ENCODE results near the gene ELF5. TPM values are rescaled to one million over a fixed set of nuclear protein-coding genes. Genes with fewer than 3 reads are reported as not detected.

ELF5 gene
- total RNA-seq, 1 experiment from 2014 or later = 0.61 TPM

DNA sequence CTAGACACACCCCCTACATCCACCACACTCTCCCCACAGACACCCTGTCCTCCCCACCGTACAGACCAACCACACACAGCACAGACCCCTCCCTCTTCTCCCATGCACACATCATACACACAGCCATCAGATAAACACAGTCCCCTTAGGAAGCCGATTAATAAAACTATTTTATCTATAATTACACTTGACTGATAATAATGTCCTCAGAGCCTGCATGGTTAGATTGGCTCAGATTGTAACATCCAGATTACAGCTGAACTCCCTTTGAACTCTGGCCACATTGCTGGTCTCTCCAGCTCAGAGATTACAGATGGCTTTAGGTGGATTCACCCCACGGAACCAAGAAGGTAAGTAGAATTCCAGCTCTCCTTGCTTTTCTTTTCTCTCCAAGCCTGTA is 9.5 kb upstream of the ELF5 start:
- H3K9me2 ChIP-seq (ENCODE audit: insufficient read depth) = no peaks in the 10 kb centered on the region
- CTCF ChIA-PET = no interaction called here
- H4K20me1 ChIP-seq (ENCODE audit: insufficient read depth) = no peaks in the 10 kb centered on the region
- POLR2A ChIA-PET (ENCODE audit: unreplicated experiment) = no interaction called here
- H3K4me1 ChIP-seq (replicated peaks; ENCODE audit: insufficient read depth) = no peaks in the 10 kb centered on the region
- intact Hi-C loops (cut with micrococcal nuclease; ENCODE audit: unreplicated experiment) = no loop called here
- no peaks in the 10 kb centered on the region for H3K9me3 ChIP-seq (ENCODE audit: insufficient read depth, low read depth)
- TF ChIP-seq, protein P1, sequence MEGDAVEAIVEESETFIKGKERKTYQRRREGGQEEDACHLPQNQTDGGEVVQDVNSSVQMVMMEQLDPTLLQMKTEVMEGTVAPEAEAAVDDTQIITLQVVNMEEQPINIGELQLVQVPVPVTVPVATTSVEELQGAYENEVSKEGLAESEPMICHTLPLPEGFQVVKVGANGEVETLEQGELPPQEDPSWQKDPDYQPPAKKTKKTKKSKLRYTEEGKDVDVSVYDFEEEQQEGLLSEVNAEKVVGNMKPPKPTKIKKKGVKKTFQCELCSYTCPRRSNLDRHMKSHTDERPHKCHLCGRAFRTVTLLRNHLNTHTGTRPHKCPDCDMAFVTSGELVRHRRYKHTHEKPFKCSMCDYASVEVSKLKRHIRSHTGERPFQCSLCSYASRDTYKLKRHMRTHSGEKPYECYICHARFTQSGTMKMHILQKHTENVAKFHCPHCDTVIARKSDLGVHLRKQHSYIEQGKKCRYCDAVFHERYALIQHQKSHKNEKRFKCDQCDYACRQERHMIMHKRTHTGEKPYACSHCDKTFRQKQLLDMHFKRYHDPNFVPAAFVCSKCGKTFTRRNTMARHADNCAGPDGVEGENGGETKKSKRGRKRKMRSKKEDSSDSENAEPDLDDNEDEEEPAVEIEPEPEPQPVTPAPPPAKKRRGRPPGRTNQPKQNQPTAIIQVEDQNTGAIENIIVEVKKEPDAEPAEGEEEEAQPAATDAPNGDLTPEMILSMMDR (conservative IDR thresholded peaks at IDR 0.05) = no peak
- TF ChIP-seq EZH2 (IDR thresholded peaks at IDR 0.05; ENCODE audit: low read depth) = no peak
- no peaks in the 10 kb centered on the region for H3F3A ChIP-seq (ENCODE audit: insufficient read depth, low read depth)
- no TSS peak for BruUV-seq (replicated peaks)
- H3K27me3 ChIP-seq (ENCODE audit: insufficient read depth, low read depth) = no peaks in the 10 kb centered on the region
- H3K27ac ChIP-seq = no peak overlapping the region
- DNase-seq = no peak
- no peak overlapping the region for H3K4me3 ChIP-seq
- H3K79me2 ChIP-seq (ENCODE audit: low read depth) = no peaks in the 10 kb centered on the region
- no peaks in the 10 kb centered on the region for H3K36me3 ChIP-seq (ENCODE audit: low read depth)
- H3K4me2 ChIP-seq = no peak overlapping the region
- H2AFZ ChIP-seq = no peak overlapping the region

DNA sequence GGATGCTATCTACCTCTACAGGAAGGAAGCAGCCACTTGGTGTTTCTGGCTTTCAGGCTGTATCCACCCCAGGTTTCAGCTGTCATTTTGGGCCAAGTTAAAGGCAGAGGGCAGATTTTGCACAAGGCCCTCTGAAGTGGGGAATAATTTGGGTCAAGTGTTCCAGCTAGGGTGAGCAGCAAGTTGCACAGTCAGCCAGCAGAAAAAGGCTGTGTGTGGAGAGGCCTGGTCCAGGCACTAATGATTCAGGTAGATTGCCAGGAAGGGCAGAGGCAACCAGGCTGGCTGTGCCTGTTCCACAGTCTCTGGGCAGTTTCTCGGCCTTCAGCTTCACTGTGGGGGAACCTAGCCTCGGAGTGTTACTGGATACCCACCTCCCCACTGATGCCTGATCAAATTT is 8.6 kb upstream of the ELF5 start:
- TF ChIP-seq, protein P1 (conservative IDR thresholded peaks at IDR 0.05) = no peak
- no peak for TF ChIP-seq EZH2 (IDR thresholded peaks at IDR 0.05; ENCODE audit: low read depth)
- no peaks in the 10 kb centered on the region for H3K9me2 ChIP-seq (ENCODE audit: insufficient read depth)
- intact Hi-C loops (cut with micrococcal nuclease; ENCODE audit: unreplicated experiment) = no loop called here
- no peaks in the 10 kb centered on the region for H3F3A ChIP-seq (ENCODE audit: insufficient read depth, low read depth)
- no peak overlapping the region for H3K4me2 ChIP-seq
- no peaks in the 10 kb centered on the region for H3K4me1 ChIP-seq (replicated peaks; ENCODE audit: insufficient read depth)
- no peaks in the 10 kb centered on the region for H4K20me1 ChIP-seq (ENCODE audit: insufficient read depth)
- no TSS peak for BruUV-seq (replicated peaks)
- H3K27ac ChIP-seq = no peak overlapping the region
- no peaks in the 10 kb centered on the region for H3K9me3 ChIP-seq (ENCODE audit: insufficient read depth, low read depth)
- no peaks in the 10 kb centered on the region for H3K36me3 ChIP-seq (ENCODE audit: low read depth)
- ChIA-PET POLR2A (ENCODE audit: unreplicated experiment) (no interaction called here), CTCF (no interaction called here)
- H3K27me3 ChIP-seq (ENCODE audit: insufficient read depth, low read depth) = no peaks in the 10 kb centered on the region
- no peaks in the 10 kb centered on the region for H3K79me2 ChIP-seq (ENCODE audit: low read depth)
- H3K4me3 ChIP-seq = no peak overlapping the region
- H2AFZ ChIP-seq = no peak overlapping the region
- no peak for DNase-seq

DNA sequence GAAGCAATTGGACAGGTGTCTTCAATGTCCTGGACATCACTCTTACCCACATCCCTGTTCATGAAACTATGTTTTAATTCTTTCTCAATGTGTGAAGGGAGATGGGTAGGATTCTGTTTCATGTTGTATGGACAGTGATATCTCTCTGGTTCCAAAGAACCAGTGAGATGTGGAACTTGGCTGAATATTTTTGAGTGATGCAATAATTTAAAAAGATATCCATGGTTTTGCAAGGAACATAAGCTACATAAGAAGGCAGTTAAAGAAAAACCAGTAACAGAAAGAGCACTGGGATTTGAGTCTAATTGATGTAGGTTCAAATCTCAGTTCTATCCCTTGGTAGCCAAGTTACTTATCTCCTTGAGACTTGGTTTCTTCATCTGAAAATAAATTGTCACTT is 7.7 kb upstream of the ELF5 start:
- intact Hi-C loops (cut with micrococcal nuclease; ENCODE audit: unreplicated experiment) = no loop called here
- Histone ChIP-seq H2AFZ (no peak overlapping the region), H3F3A (ENCODE audit: insufficient read depth, low read depth) (no peaks in the 10 kb centered on the region), H3K4me3 (no peak overlapping the region), H3K79me2 (ENCODE audit: low read depth) (no peaks in the 10 kb centered on the region), H3K9me3 (ENCODE audit: insufficient read depth, low read depth) (no peaks in the 10 kb centered on the region), H3K9me2 (ENCODE audit: insufficient read depth) (no peaks in the 10 kb centered on the region), H3K27ac (no peak overlapping the region), H3K27me3 (ENCODE audit: insufficient read depth, low read depth) (no peaks in the 10 kb centered on the region), H4K20me1 (ENCODE audit: insufficient read depth) (no peaks in the 10 kb centered on the region), H3K36me3 (ENCODE audit: low read depth) (no peaks in the 10 kb centered on the region), H3K4me2 (no peak overlapping the region), H3K4me1 (replicated peaks; ENCODE audit: insufficient read depth) (no peaks in the 10 kb centered on the region)
- POLR2A ChIA-PET (ENCODE audit: unreplicated experiment) = no interaction called here
- CTCF ChIA-PET = no interaction called here
- no TSS peak for BruUV-seq (replicated peaks)
- TF ChIP-seq EZH2 (IDR thresholded peaks at IDR 0.05; ENCODE audit: low read depth) = no peak
- TF ChIP-seq, protein P1 (conservative IDR thresholded peaks at IDR 0.05) = no peak
- no peak for DNase-seq

All from PC-9 (cell line).